ENCODE measurements around the gene MAMDC2.

DNA sequence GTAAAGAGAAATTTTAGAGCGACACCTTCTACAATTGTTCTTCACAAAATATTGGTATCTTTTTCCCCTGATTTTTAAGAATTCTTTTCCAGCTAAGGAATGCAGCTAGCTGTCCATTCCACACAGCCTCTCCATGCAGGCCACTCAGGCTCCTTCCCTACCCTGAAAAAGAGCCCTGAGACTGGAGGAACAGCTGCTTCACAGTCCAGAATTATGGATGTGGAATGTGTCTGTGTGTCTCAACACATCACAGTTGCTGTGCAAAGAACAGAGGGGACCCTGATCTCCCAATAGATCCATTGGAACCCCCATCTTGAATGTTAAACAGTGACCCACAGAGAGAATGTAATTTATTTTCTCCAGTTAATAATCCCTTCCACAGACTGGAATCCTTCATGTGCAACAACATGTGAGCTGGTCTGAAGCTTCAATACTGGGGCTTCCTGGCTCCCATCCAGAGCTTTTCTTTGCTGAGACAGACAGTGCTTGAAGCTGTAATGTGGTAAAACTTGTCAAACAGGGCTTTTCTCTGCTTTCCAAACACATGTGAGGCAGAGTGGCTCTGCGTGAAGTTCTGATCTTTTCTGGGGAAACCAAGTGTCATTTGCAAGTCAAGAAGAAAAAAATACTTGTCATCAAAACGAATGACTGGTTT is 161.8 kb downstream of the MAMDC2 start:
- TF ChIP-seq, protein P1, sequence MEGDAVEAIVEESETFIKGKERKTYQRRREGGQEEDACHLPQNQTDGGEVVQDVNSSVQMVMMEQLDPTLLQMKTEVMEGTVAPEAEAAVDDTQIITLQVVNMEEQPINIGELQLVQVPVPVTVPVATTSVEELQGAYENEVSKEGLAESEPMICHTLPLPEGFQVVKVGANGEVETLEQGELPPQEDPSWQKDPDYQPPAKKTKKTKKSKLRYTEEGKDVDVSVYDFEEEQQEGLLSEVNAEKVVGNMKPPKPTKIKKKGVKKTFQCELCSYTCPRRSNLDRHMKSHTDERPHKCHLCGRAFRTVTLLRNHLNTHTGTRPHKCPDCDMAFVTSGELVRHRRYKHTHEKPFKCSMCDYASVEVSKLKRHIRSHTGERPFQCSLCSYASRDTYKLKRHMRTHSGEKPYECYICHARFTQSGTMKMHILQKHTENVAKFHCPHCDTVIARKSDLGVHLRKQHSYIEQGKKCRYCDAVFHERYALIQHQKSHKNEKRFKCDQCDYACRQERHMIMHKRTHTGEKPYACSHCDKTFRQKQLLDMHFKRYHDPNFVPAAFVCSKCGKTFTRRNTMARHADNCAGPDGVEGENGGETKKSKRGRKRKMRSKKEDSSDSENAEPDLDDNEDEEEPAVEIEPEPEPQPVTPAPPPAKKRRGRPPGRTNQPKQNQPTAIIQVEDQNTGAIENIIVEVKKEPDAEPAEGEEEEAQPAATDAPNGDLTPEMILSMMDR (conservative IDR thresholded peaks at IDR 0.05; ENCODE audit: low read depth, low read length), result no peak
- no peak for TF ChIP-seq RAD21 (IDR thresholded peaks at IDR 0.05; ENCODE audit: low read length)
- TF ChIP-seq POLR2A (IDR thresholded peaks at IDR 0.05; ENCODE audit: low read depth, low read length), result no peak
- TF ChIP-seq, protein P2, sequence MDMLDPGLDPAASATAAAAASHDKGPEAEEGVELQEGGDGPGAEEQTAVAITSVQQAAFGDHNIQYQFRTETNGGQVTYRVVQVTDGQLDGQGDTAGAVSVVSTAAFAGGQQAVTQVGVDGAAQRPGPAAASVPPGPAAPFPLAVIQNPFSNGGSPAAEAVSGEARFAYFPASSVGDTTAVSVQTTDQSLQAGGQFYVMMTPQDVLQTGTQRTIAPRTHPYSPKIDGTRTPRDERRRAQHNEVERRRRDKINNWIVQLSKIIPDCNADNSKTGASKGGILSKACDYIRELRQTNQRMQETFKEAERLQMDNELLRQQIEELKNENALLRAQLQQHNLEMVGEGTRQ (IDR thresholded peaks at IDR 0.05; ENCODE audit: low read depth, low read length), result no peak
- no peak for TF ChIP-seq BHLHE40 (IDR thresholded peaks at IDR 0.05; ENCODE audit: low read depth, low read length)
- TF ChIP-seq RFX5 (IDR thresholded peaks at IDR 0.05; ENCODE audit: low read depth, low read length), result no peak
- TF ChIP-seq RCOR1 (IDR thresholded peaks at IDR 0.05; ENCODE audit: insufficient replicate concordance, low read length), result no peak
- no peak for TF ChIP-seq CEBPB (IDR thresholded peaks at IDR 0.05; ENCODE audit: low read depth, low read length)
- TF ChIP-seq, protein P3, sequence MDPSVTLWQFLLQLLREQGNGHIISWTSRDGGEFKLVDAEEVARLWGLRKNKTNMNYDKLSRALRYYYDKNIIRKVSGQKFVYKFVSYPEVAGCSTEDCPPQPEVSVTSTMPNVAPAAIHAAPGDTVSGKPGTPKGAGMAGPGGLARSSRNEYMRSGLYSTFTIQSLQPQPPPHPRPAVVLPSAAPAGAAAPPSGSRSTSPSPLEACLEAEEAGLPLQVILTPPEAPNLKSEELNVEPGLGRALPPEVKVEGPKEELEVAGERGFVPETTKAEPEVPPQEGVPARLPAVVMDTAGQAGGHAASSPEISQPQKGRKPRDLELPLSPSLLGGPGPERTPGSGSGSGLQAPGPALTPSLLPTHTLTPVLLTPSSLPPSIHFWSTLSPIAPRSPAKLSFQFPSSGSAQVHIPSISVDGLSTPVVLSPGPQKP (IDR thresholded peaks at IDR 0.05; ENCODE audit: borderline replicate concordance, low read depth, low read length), result no peak
- no peak for TF ChIP-seq FOS (IDR thresholded peaks at IDR 0.05; ENCODE audit: low read depth, low read length)

Data from IMR-90 (cell line).